Mammary epithelial cell (primary cell): ENCODE results near the gene SCUBE1.

Experiments
- EZH2 ChIP-seq: IDR thresholded peaks from 2 replicates; pipeline ENCODE4 v1.6.1; 2012; ENCODE audit warnings: low read length, inconsistent platforms, borderline replicate concordance
- TF ChIP-seq, protein P1 (sequence below), 2 donors: IDR thresholded peaks in 1 of 2; conservative IDR thresholded peaks in 1 of 2; 2 replicates each; pipeline ENCODE4 v1.5.1; 2011 to 2012; ENCODE audit warnings: inconsistent platforms in 2 of 2, low read length in 2 of 2, mild to moderate bottlenecking in 2 of 2, control low read depth in 1 of 2, low read depth in 1 of 2; ENCODE audit not compliant: insufficient read depth in 1 of 2; ENCODE audit errors: extremely low read depth in 1 of 2

DNA sequence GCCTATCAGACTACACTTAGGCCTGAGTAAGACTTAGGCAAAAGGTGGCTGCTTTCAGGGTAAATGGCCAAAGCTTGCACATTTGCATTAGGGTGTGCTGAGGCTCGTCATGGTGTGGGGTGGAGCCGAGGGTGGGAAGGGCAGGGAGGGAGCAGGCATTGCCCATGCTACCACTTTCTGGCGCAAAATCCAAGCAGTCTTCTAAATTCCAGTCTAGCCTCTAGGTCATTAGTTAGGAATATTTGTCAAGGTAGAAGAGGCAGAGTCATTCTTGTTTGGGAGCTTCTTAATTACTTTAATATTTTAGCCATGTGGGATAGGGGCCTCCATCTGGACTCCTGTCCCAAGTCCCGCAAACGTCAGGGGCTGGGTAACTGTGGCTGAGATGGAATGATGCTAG is 28.6 kb downstream of the SCUBE1 start:
- TF ChIP-seq, protein P1, sequence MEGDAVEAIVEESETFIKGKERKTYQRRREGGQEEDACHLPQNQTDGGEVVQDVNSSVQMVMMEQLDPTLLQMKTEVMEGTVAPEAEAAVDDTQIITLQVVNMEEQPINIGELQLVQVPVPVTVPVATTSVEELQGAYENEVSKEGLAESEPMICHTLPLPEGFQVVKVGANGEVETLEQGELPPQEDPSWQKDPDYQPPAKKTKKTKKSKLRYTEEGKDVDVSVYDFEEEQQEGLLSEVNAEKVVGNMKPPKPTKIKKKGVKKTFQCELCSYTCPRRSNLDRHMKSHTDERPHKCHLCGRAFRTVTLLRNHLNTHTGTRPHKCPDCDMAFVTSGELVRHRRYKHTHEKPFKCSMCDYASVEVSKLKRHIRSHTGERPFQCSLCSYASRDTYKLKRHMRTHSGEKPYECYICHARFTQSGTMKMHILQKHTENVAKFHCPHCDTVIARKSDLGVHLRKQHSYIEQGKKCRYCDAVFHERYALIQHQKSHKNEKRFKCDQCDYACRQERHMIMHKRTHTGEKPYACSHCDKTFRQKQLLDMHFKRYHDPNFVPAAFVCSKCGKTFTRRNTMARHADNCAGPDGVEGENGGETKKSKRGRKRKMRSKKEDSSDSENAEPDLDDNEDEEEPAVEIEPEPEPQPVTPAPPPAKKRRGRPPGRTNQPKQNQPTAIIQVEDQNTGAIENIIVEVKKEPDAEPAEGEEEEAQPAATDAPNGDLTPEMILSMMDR (conservative IDR thresholded peaks at IDR 0.05 in 1 of 2, IDR thresholded peaks at IDR 0.05 in 1 of 2; ENCODE audit: extremely low read depth in 1 of 2, insufficient read depth in 1 of 2, low read depth in 1 of 2, low read length in 2 of 2), result no peak
- no peak for TF ChIP-seq EZH2
